Measurements from ENCODE around the gene TM4SF1. TPM values are rescaled to one million over a fixed set of nuclear protein-coding genes. Genes with fewer than 3 reads are reported as not detected.

Gene TM4SF1
- total and polyA plus RNA-seq, 2 experiments from 2014 or later = 0.10 to 0.74 TPM

- Mint-ChIP-seq H3K4me1 (peaks cover 31% of the 10 kb centered on the region), H3K36me3 (ENCODE audit: low read depth) (no peaks in the 10 kb centered on the region), H3K9me3 (no peaks in the 10 kb centered on the region), H3K27ac (no peak overlapping the region), H3K27me3 (ENCODE audit: insufficient read depth, low read depth, poor library complexity) (peaks cover 4% of the 10 kb centered on the region), H3K4me3 (no peak overlapping the region)
- H3K9me2 ChIP-seq (ENCODE audit: insufficient read depth) = no peaks in the 10 kb centered on the region
- H3K4me2 ChIP-seq = no peak overlapping the region
- H3K36me3 ChIP-seq (ENCODE audit: insufficient read depth) = no peaks in the 10 kb centered on the region
- no peaks in the 10 kb centered on the region for H3F3A ChIP-seq (replicated peaks; ENCODE audit: low read depth)
- ATAC-seq = no peak
- H3K4me1 ChIP-seq (ENCODE audit: insufficient read depth) = peaks cover 30% of the 10 kb centered on the region
- H3K4me3 ChIP-seq = no peak overlapping the region
- H3K79me2 ChIP-seq (replicated peaks; ENCODE audit: insufficient read depth) = no peaks in the 10 kb centered on the region
- DNase-seq (ENCODE audit: low spot score) = no peak
- H3K27me3 ChIP-seq (ENCODE audit: insufficient read depth) = no peaks in the 10 kb centered on the region
- TF ChIP-seq CTCF (conservative IDR thresholded peaks at IDR 0.05; ENCODE audit: low read depth in 2 of 2) (no peak), ZNF114 (CRISPR knock-in tag; IDR thresholded peaks at IDR 0.05) (no peak), CREB1 (CRISPR knock-in tag; IDR thresholded peaks at IDR 0.05; ENCODE audit: low read depth) (no peak), JUNB (IDR thresholded peaks at IDR 0.05; ENCODE audit: unreplicated experiment) (no peak), STAT1 (IDR thresholded peaks at IDR 0.05; ENCODE audit: unreplicated experiment) (no peak), EZH2phosphoT487 (IDR thresholded peaks at IDR 0.05; ENCODE audit: unreplicated experiment) (no peak), ZNF331 (CRISPR knock-in tag; IDR thresholded peaks at IDR 0.05; ENCODE audit: low read depth) (no peak), ETS1 (IDR thresholded peaks at IDR 0.05) (no peak), NANOG (IDR thresholded peaks at IDR 0.05; ENCODE audit: borderline replicate concordance) (no peak), ZNF462 (CRISPR knock-in tag; IDR thresholded peaks at IDR 0.05) (no peak), EZH2 (IDR thresholded peaks at IDR 0.05; ENCODE audit: low read depth, unreplicated experiment) (no peak), REST (IDR thresholded peaks at IDR 0.05; ENCODE audit: unreplicated experiment) (no peak), POLR2AphosphoS5 (IDR thresholded peaks at IDR 0.05; ENCODE audit: low read depth) (no peak)
- no peak overlapping the region for H3K27ac ChIP-seq (ENCODE audit: low read depth)
- H2AFZ ChIP-seq = no peak overlapping the region
- no peaks in the 10 kb centered on the region for H4K20me1 ChIP-seq (replicated peaks; ENCODE audit: insufficient read depth)
Measured at GRCh38 chr3:149364624-149365023, 12.8 kb downstream of the TM4SF1 start.
